Progenitor cell of endocrine pancreas (in vitro differentiated cells): ENCODE data around the gene UBE2U. TPM values are rescaled to one million over a fixed set of nuclear protein-coding genes. Genes with fewer than 3 reads are reported as not detected.

Source experiments
- DNase-seq: peaks from one replicate; pipeline ENCODE4 v3.0.0; 2021; ENCODE audit warnings: low spot score; ENCODE audit not compliant: unreplicated experiment
- H3K27ac Mint-ChIP-seq: 2 replicates; pipeline ENCODE4 v1.8.0; 2021; ENCODE audit warnings: mild to moderate bottlenecking, moderate library complexity, mixed read lengths
- H3K27me3 Mint-ChIP-seq: 2 replicates; pipeline ENCODE4 v1.8.0; 2021; ENCODE audit warnings: mixed read lengths
- H3K36me3 Mint-ChIP-seq: 2 replicates; pipeline ENCODE4 v1.8.0; 2022; ENCODE audit warnings: mixed read lengths; ENCODE audit not compliant: insufficient read depth
- H3K4me1 Mint-ChIP-seq: 2 replicates; pipeline ENCODE4 v1.8.0; 2021; ENCODE audit warnings: low read depth, mixed read lengths
- H3K4me3 Mint-ChIP-seq: 2 replicates; pipeline ENCODE4 v1.8.0; 2021; ENCODE audit warnings: low read depth, mild to moderate bottlenecking, moderate library complexity, mixed read lengths
- H3K9me3 Mint-ChIP-seq: 2 replicates; pipeline ENCODE4 v1.8.0; 2021; ENCODE audit warnings: low read depth, mixed read lengths
- total RNA-seq: library from RNA; stranded (reverse); gene quantifications from 2 replicates; pipeline ENCODE4 v1.2.1, GENCODE V29; 2021
- TF ChIP-seq, protein P1 (sequence below): fragments of 200-600 bp; sonication (generic); IDR thresholded peaks from one replicate; pipeline ENCODE4 v1.5.0; 2021; ENCODE audit warnings: antibody characterized with exemption, mild to moderate bottlenecking; ENCODE audit not compliant: unreplicated experiment

Gene UBE2U
- total RNA-seq, 1 donor from 2014 or later, result not detected

DNA sequence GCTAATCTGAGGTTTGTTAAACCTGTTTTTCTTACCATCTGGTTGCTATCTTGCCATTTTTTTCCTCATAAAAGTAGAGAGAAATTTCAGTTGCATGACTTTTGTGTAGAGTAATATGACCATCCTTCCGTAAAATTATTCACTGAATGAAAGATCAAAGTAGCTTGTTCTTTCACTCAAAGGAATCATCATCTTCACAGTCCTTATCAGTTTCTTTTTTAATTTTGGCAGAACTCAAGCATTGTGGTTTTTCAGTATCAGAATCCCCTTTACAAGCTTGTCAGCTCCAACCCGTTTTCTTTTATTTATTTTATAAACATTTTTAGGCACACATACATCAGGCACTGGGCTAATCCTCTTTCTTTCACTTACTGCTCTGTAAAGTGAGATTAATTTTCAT is 91.7 kb downstream of the UBE2U start:
- Mint-ChIP-seq H3K36me3 (no peaks in the 10 kb centered on the region), H3K27me3 (peaks cover 6% of the 10 kb centered on the region), H3K4me1 (no peaks in the 10 kb centered on the region), H3K27ac (no peak overlapping the region), H3K4me3 (no peak overlapping the region), H3K9me3 (peaks cover 2% of the 10 kb centered on the region)
- no peak for DNase-seq
- TF ChIP-seq, protein P1, sequence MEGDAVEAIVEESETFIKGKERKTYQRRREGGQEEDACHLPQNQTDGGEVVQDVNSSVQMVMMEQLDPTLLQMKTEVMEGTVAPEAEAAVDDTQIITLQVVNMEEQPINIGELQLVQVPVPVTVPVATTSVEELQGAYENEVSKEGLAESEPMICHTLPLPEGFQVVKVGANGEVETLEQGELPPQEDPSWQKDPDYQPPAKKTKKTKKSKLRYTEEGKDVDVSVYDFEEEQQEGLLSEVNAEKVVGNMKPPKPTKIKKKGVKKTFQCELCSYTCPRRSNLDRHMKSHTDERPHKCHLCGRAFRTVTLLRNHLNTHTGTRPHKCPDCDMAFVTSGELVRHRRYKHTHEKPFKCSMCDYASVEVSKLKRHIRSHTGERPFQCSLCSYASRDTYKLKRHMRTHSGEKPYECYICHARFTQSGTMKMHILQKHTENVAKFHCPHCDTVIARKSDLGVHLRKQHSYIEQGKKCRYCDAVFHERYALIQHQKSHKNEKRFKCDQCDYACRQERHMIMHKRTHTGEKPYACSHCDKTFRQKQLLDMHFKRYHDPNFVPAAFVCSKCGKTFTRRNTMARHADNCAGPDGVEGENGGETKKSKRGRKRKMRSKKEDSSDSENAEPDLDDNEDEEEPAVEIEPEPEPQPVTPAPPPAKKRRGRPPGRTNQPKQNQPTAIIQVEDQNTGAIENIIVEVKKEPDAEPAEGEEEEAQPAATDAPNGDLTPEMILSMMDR, result no peak

DNA sequence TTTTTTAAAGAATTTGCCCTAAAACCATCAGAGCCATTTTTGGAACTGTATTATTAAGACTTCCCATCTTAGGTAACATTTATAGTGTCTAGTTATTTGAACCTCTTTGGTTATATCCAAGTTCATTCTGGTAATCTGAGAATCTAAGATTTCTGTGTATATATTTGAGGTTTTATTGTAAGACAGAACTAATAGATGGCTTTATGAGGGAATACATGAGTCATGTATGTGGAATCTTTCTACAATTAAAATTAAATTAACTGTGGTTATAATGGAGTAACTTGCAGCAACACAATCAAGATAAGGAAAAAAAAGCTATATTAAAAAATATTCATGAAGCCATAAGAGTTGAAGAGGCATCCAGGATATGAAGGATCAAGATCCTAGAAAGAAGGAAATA is 92.1 kb downstream of the UBE2U start:
- no peak for DNase-seq
- Mint-ChIP-seq H3K36me3 (no peaks in the 10 kb centered on the region), H3K27me3 (peaks cover 6% of the 10 kb centered on the region), H3K27ac (no peak overlapping the region), H3K4me3 (no peak overlapping the region), H3K9me3 (peaks cover 2% of the 10 kb centered on the region), H3K4me1 (no peaks in the 10 kb centered on the region)
- TF ChIP-seq, protein P1, result no peak

- H3K4me1 Mint-ChIP-seq, result no peaks in the 10 kb centered on the region
- H3K27me3 Mint-ChIP-seq, result peaks cover 3% of the 10 kb centered on the region
- H3K36me3 Mint-ChIP-seq, result no peaks in the 10 kb centered on the region
- H3K4me3 Mint-ChIP-seq, result no peak overlapping the region
- DNase-seq, result no peak
- TF ChIP-seq, protein P1, result no peak
- H3K27ac Mint-ChIP-seq, result no peak overlapping the region
- H3K9me3 Mint-ChIP-seq, result peaks cover 2% of the 10 kb centered on the region
Observed at GRCh38 chr1:64296459-64296858, 93.0 kb downstream of the UBE2U start.

DNA sequence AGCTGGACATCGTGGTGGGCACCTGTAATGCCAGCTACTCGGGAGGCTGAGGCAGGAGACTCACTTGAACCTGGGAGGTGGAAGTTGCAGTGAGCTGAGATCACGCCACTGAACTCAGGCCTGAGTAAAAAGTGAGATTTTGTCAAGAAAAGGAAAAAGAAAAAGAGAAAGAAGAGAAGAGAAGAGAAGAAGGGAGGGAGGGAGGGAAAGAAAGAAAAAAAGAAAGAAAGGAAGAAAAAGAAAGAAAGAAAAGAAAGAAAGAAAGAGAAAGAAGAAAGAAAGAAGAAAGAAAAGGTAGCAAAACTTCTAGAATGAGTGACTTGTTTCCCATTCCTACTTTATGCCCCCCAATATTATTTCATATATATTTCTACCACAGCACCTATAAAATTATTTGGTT is 98.8 kb downstream of the UBE2U start:
- Mint-ChIP-seq H3K4me3 (no peak overlapping the region), H3K9me3 (no peaks in the 10 kb centered on the region), H3K4me1 (no peaks in the 10 kb centered on the region), H3K36me3 (no peaks in the 10 kb centered on the region), H3K27ac (no peak overlapping the region), H3K27me3 (peaks cover 3% of the 10 kb centered on the region)
- TF ChIP-seq, protein P1, result no peak
- no peak for DNase-seq

DNA sequence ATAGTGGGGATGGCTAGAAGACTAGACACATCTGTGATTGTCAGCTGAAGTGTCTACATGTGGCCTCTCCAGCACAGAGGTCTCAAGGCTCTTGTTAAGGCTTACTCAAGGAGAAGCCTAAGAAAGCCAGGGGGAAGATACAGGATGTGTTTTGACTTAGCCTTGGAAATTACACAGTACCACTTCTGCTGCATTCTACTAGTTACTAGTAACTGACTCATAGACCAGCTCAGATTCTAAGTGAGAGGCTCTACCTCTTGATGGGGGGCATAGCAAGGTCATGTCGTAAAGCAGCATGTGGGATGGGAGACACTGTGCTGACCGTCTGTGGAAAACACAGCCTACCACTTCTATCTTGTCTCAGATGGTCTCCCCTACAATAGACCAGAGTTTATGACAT is 99.5 kb downstream of the UBE2U start:
- no peaks in the 10 kb centered on the region for H3K4me1 Mint-ChIP-seq
- H3K9me3 Mint-ChIP-seq, result no peaks in the 10 kb centered on the region
- TF ChIP-seq, protein P1, result no peak
- H3K4me3 Mint-ChIP-seq, result no peak overlapping the region
- DNase-seq, result no peak
- peaks cover 3% of the 10 kb centered on the region for H3K27me3 Mint-ChIP-seq
- no peaks in the 10 kb centered on the region for H3K36me3 Mint-ChIP-seq
- H3K27ac Mint-ChIP-seq, result no peak overlapping the region
